OCI-LY1 (cell line): ENCODE data around the gene CDH13.

Experiments
- H2AFZ ChIP-seq: fragments of 200-600 bp; sonication (generic), shearing (Covaris generic); 2 replicates; pipeline ENCODE4 v1.6.0; 2014; ENCODE audit warnings: antibody characterized with exemption, mild to moderate bottlenecking, low read length
- H3F3A ChIP-seq: fragments of 200-600 bp; sonication (generic), shearing (Covaris generic); 2 replicates; pipeline ENCODE4 v1.6.0; 2014; ENCODE audit warnings: mild to moderate bottlenecking, antibody characterized with exemption, low read length, moderate library complexity; ENCODE audit not compliant: insufficient read depth
- H3K27ac ChIP-seq: fragments of 200-600 bp; sonication (generic); 2 replicates; pipeline ENCODE4 v1.5.1; 2014; ENCODE audit warnings: low read length, mixed run types, mild to moderate bottlenecking, low read depth; ENCODE audit not compliant: poor library complexity, severe bottlenecking
- H3K27me3 ChIP-seq: fragments of 200-600 bp; sonication (generic); 2 replicates; pipeline ENCODE4 v1.6.0; 2014; ENCODE audit warnings: antibody characterized with exemption, mild to moderate bottlenecking, low read length, moderate library complexity; ENCODE audit not compliant: insufficient read depth
- H3K36me3 ChIP-seq: fragments of 200-600 bp; sonication (generic); 2 replicates; pipeline ENCODE4 v1.6.1; 2014; ENCODE audit warnings: mild to moderate bottlenecking, antibody characterized with exemption, low read length, moderate library complexity, mixed read lengths; ENCODE audit not compliant: insufficient read depth
- H3K4me1 ChIP-seq: fragments of 200-600 bp; sonication (generic); 2 replicates; pipeline ENCODE4 v1.5.1; 2014; ENCODE audit warnings: mild to moderate bottlenecking, low read length, moderate library complexity; ENCODE audit not compliant: insufficient read depth, severe bottlenecking
- H3K4me2 ChIP-seq: fragments of 200-600 bp; sonication (generic), shearing (Covaris generic); 2 replicates; pipeline ENCODE4 v1.6.1; 2014; ENCODE audit warnings: low read length
- H3K4me3 ChIP-seq: fragments of 200-600 bp; sonication (generic); 2 replicates; pipeline ENCODE4 v1.5.1; 2014; ENCODE audit warnings: low read length, low read depth, mild to moderate bottlenecking, mixed read lengths; ENCODE audit not compliant: poor library complexity, severe bottlenecking
- H3K79me2 ChIP-seq: fragments of 200-600 bp; shearing (Covaris generic); 2 replicates; pipeline ENCODE4 v1.6.1; 2016; ENCODE audit warnings: mixed run types, low read length, mixed read lengths; ENCODE audit not compliant: insufficient read depth
- H3K9ac ChIP-seq: fragments of 200-600 bp; sonication (generic), shearing (Covaris generic); 2 replicates; pipeline ENCODE4 v1.6.1; 2014; ENCODE audit warnings: mild to moderate bottlenecking, low read length, mixed read lengths
- H3K9me2 ChIP-seq: fragments of 200-600 bp; sonication (generic), shearing (Covaris generic); 2 replicates; pipeline ENCODE4 v1.6.1; 2014; ENCODE audit warnings: low read depth, mild to moderate bottlenecking, low read length, mixed read lengths
- H3K9me3 ChIP-seq: fragments of 200-600 bp; shearing (Covaris generic); 2 replicates; pipeline ENCODE4 v1.6.1; 2014; ENCODE audit warnings: low read length, mixed read lengths
- H4K20me1 ChIP-seq: fragments of 200-600 bp; sonication (generic), shearing (Covaris generic); 2 replicates; pipeline ENCODE4 v1.6.0; 2016; ENCODE audit warnings: mild to moderate bottlenecking, low read length; ENCODE audit not compliant: insufficient read depth
- EZH2 ChIP-seq: fragments of 200-600 bp; sonication (generic), shearing (Covaris generic); IDR thresholded peaks from 2 replicates; pipeline ENCODE4 v1.8.0; 2017; ENCODE audit warnings: borderline replicate concordance, mixed run types, mild to moderate bottlenecking, antibody characterized with exemption, low read length, moderate library complexity, mixed read lengths
- TF ChIP-seq, protein P1 (sequence below): fragments of 200-600 bp; sonication (generic), shearing (Covaris generic); IDR thresholded peaks from 2 replicates; pipeline ENCODE4 v1.5.1; 2017; ENCODE audit warnings: mild to moderate bottlenecking, antibody characterized with exemption, low read length, moderate library complexity, mixed read lengths

The CDH13 gene

DNA sequence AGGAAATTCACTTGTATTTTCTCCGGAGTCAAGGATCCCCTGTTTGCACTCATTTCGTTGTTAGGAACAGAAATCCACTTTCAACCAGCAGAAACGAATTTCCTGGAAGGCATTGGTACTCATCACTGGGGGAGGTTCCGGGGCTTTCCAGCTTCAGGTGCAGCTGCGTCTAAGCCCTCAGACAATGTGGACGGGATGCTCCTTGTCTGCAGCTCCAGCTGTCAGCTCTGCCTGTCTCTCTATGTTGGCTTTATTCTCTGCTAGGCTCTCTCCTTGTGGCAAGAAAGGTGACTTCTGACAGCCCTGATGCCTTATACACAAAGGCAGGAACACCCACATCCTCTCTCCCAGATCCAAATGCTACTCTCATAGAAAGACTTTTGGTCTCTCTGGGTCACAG, 997.1 kb downstream of the CDH13 start:
- Histone ChIP-seq H3K9me2 (no peaks in the 10 kb centered on the region), H3K4me1 (no peaks in the 10 kb centered on the region), H3F3A (no peaks in the 10 kb centered on the region), H3K27me3 (no peaks in the 10 kb centered on the region; the same call in 1 of the 2 replicates), H3K36me3 (no peaks in the 10 kb centered on the region), H3K9me3 (no peaks in the 10 kb centered on the region), H2AFZ (no peak overlapping the region), H3K4me2 (no peak overlapping the region), H4K20me1 (no peaks in the 10 kb centered on the region), H3K4me3 (no peak overlapping the region), H3K9ac (no peak overlapping the region), H3K27ac (no peak overlapping the region), H3K79me2 (no peaks in the 10 kb centered on the region)
- TF ChIP-seq, protein P1, sequence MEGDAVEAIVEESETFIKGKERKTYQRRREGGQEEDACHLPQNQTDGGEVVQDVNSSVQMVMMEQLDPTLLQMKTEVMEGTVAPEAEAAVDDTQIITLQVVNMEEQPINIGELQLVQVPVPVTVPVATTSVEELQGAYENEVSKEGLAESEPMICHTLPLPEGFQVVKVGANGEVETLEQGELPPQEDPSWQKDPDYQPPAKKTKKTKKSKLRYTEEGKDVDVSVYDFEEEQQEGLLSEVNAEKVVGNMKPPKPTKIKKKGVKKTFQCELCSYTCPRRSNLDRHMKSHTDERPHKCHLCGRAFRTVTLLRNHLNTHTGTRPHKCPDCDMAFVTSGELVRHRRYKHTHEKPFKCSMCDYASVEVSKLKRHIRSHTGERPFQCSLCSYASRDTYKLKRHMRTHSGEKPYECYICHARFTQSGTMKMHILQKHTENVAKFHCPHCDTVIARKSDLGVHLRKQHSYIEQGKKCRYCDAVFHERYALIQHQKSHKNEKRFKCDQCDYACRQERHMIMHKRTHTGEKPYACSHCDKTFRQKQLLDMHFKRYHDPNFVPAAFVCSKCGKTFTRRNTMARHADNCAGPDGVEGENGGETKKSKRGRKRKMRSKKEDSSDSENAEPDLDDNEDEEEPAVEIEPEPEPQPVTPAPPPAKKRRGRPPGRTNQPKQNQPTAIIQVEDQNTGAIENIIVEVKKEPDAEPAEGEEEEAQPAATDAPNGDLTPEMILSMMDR: no peak
- TF ChIP-seq EZH2: no peak

DNA sequence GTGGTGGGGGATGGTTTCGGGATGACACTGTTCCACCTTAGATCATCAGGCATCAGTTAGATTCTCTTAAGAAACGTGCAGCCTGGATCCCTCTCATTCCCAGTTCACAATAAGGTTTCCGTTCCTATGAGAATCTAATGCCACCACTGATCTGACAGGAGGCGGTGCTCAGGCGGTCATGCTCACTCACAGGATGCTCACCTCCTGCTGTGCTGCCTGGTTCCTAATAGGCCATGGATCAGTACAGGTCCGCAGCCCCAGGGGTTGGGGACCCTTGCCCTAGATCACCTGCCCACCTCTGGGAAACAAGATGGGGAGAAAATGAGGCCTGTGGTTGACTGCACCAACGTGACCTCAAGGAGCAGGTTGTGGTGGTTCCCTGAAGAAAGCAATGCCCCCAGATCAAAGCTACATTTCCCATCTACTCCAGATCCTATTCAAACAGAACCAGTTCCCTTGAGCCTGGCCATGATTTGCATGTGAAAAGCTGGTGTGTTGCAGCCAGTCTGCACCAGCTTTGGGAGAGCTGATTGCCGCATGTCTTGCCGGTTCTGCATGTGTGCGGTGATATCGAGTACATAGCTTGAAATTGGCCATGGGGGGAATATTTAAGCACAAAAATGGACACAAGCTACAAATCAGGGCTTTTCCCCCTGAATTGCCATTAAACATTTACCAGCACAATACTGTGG, 997.8 kb downstream of the CDH13 start:
- Histone ChIP-seq H3F3A (no peaks in the 10 kb centered on the region), H3K36me3 (no peaks in the 10 kb centered on the region), H3K9me3 (no peaks in the 10 kb centered on the region), H4K20me1 (no peaks in the 10 kb centered on the region), H3K9ac (no peak overlapping the region), H3K27ac (no peak overlapping the region), H3K4me3 (no peak overlapping the region), H3K4me1 (no peaks in the 10 kb centered on the region), H3K9me2 (no peaks in the 10 kb centered on the region), H3K79me2 (no peaks in the 10 kb centered on the region), H3K27me3 (no peaks in the 10 kb centered on the region; the same call in 1 of the 2 replicates), H3K4me2 (no peak overlapping the region), H2AFZ (no peak overlapping the region)
- TF ChIP-seq EZH2: no peak
- TF ChIP-seq, protein P1: no peak

DNA sequence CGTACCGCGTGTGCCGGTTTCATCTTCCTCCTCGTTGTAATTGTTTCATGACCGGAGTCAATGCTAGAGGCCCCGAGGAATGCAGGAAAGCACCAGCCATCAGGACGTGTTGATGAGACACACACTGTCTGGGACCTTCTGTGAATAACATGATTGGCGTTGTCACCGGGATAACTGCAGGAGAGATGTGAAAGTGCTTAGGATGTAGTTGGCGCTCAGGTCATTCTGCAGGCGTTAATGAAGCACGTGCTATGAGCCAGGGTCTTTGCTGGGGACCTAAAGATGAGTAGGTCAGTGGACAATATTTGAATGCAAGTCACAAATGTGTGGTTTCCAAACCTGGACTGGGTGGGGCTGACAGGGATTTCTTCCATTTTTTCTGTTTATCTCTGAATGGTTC, 999.4 kb downstream of the CDH13 start:
- no peak for TF ChIP-seq EZH2
- TF ChIP-seq, protein P1: no peak
- Histone ChIP-seq H3F3A (no peaks in the 10 kb centered on the region), H3K79me2 (no peaks in the 10 kb centered on the region), H3K9me3 (no peaks in the 10 kb centered on the region), H3K36me3 (no peaks in the 10 kb centered on the region), H3K9ac (no peak overlapping the region), H3K9me2 (no peaks in the 10 kb centered on the region), H4K20me1 (no peaks in the 10 kb centered on the region), H2AFZ (no peak overlapping the region), H3K27me3 (no peaks in the 10 kb centered on the region; the same call in 1 of the 2 replicates), H3K4me1 (no peaks in the 10 kb centered on the region), H3K27ac (no peak overlapping the region), H3K4me2 (no peak overlapping the region), H3K4me3 (no peak overlapping the region)
